NOMO-1 treated with dmso at 0.1 percent for 144 hours (cell line): ENCODE results near the gene TWNK.
A peak's percentile ranks its signal among the peaks of the same experiment; 100 is the strongest.

Source experiments
- DNase-seq: peaks from one replicate; lab custom pipeline; 2025; ENCODE audit not compliant: unreplicated experiment; lab: John Stamatoyannopoulos, UW

TWNK gene

GRCh38 chr10:100986952-100987684 is at the start of gene TWNK, which contains the start of gene MRPL43:
TWNK (plus strand) TSS chr10:100987543; CDS start chr10:100988211, 668 bp downstream.
MRPL43 (minus strand) TSS chr10:100987497; CDS start chr10:100987443, 54 bp downstream.
- peak; percentile 62 for DNase-seq

- DNase-seq: no peak
Observed at GRCh38 chr10:100939763-100940344, 47.5 kb upstream of the TWNK start.

- DNase-seq: no peak
Observed at GRCh38 chr10:100942229-100942628, 45.1 kb upstream of the TWNK start.

GRCh38 chr10:100943508-100943907 is 43.8 kb upstream of the TWNK start:
- no peak for DNase-seq

- no peak for DNase-seq
Observed at GRCh38 chr10:100945754-100946153, 41.6 kb upstream of the TWNK start.

- no peak for DNase-seq
Observed at GRCh38 chr10:100948916-100949315, 38.4 kb upstream of the TWNK start.

GRCh38 chr10:100960251-100960650 is 27.1 kb upstream of the TWNK start:
- no peak for DNase-seq

- no peak for DNase-seq
Observed at GRCh38 chr10:100962351-100963080, 24.8 kb upstream of the TWNK start.

GRCh38 chr10:100963826-100964225 is 23.5 kb upstream of the TWNK start:
- DNase-seq: no peak

GRCh38 chr10:100965820-100966219 is 21.5 kb upstream of the TWNK start:
- no peak for DNase-seq

- no peak for DNase-seq
Observed at GRCh38 chr10:100966887-100967286, 20.5 kb upstream of the TWNK start.

- DNase-seq: no peak
Observed at GRCh38 chr10:100967332-100967731, 20.0 kb upstream of the TWNK start.

- DNase-seq: no peak
Observed at GRCh38 chr10:100968062-100968736, 19.1 kb upstream of the TWNK start.

GRCh38 chr10:100968863-100969186 is 18.5 kb upstream of the TWNK start:
- no peak for DNase-seq

- no peak for DNase-seq
Observed at GRCh38 chr10:100969187-100970075, 17.9 kb upstream of the TWNK start, which contains the start of gene SEMA4G. SEMA4G (plus strand) TSS chr10:100969504; CDS start chr10:100972913, 3,409 bp downstream.

- no peak for DNase-seq
Observed at GRCh38 chr10:100970076-100970913, 17.0 kb upstream of the TWNK start.

- no peak for DNase-seq
Observed at GRCh38 chr10:100970914-100971811, 16.2 kb upstream of the TWNK start.

GRCh38 chr10:100972115-100972903 is 15.0 kb upstream of the TWNK start:
- DNase-seq: no peak
